ENCODE results near the gene CLDN16. TPM values are rescaled to one million over a fixed set of nuclear protein-coding genes. Genes with fewer than 3 reads are reported as not detected.

CLDN16 gene
- total RNA-seq, 2 experiments from 2014 or later = not detected

- H3K4me3 Mint-ChIP-seq = no peak overlapping the region
- no peak for TF ChIP-seq CTCF (IDR thresholded peaks at IDR 0.05)
- H3K9me3 Mint-ChIP-seq = peaks cover 2% of the 10 kb centered on the region
- CTCF ChIA-PET = no interaction called here
- ATAC-seq (ENCODE audit: poor library complexity) (no peak), DNase-seq (no peak)
- Histone ChIP-seq H3K4me3 (ENCODE audit: low read length) (no peak overlapping the region), H3K36me3 (ENCODE audit: insufficient read depth, low read length) (no peaks in the 10 kb centered on the region), H3K4me1 (ENCODE audit: insufficient read depth, low read length) (no peaks in the 10 kb centered on the region), H3K27ac (ENCODE audit: low read depth in 1 of 2, low read length in 2 of 2) (no peak overlapping the region), H3K9me3 (ENCODE audit: control insufficient read depth in 1 of 2, insufficient read depth in 1 of 2, low read length in 2 of 2) (no peaks in the 10 kb centered on the region), H3K27me3 (ENCODE audit: control insufficient read depth in 1 of 2, insufficient read depth in 2 of 2, low read length in 2 of 2) (peaks cover 0 to 4% of the 10 kb centered on the region in 2 experiments)
- POLR2A ChIA-PET = no interaction called here
- H3K27me3 Mint-ChIP-seq = peaks cover 27% of the 10 kb centered on the region
- H3K27ac Mint-ChIP-seq = no peak overlapping the region
- H3K36me3 Mint-ChIP-seq (ENCODE audit: low read depth) = no peaks in the 10 kb centered on the region
- no peaks in the 10 kb centered on the region for H3K4me1 Mint-ChIP-seq (ENCODE audit: low read depth)
- intact Hi-C loops (cut with DNase I, micrococcal nuclease) = no loop called here
These were observed 42.9 kb downstream of the CLDN16 start for GRCh38 chr3:190430906-190431305.

GRCh38 chr3:190432216-190432615, 44.3 kb downstream of the CLDN16 start:
- Histone ChIP-seq H3K36me3 (ENCODE audit: insufficient read depth, low read length) (no peaks in the 10 kb centered on the region), H3K9me3 (ENCODE audit: control insufficient read depth in 1 of 2, insufficient read depth in 1 of 2, low read length in 2 of 2) (no peaks in the 10 kb centered on the region), H3K27ac (ENCODE audit: low read depth in 1 of 2, low read length in 2 of 2) (no peak overlapping the region), H3K4me3 (ENCODE audit: low read length) (no peak overlapping the region), H3K4me1 (ENCODE audit: insufficient read depth, low read length) (no peaks in the 10 kb centered on the region), H3K27me3 (ENCODE audit: control insufficient read depth in 1 of 2, insufficient read depth in 2 of 2, low read length in 2 of 2) (peaks cover 0 to 4% of the 10 kb centered on the region in 2 experiments)
- no peak overlapping the region for H3K4me3 Mint-ChIP-seq
- peaks cover 2% of the 10 kb centered on the region for H3K9me3 Mint-ChIP-seq
- ChIA-PET CTCF (no interaction called here), POLR2A (no interaction called here)
- TF ChIP-seq CTCF (IDR thresholded peaks at IDR 0.05) = no peak
- intact Hi-C loops (cut with DNase I, micrococcal nuclease) = no loop called here
- ATAC-seq (ENCODE audit: poor library complexity) (no peak), DNase-seq (no peak)
- no peaks in the 10 kb centered on the region for H3K36me3 Mint-ChIP-seq (ENCODE audit: low read depth)
- no peaks in the 10 kb centered on the region for H3K4me1 Mint-ChIP-seq (ENCODE audit: low read depth)
- peaks cover 38% of the 10 kb centered on the region for H3K27me3 Mint-ChIP-seq
- no peak overlapping the region for H3K27ac Mint-ChIP-seq

GRCh38 chr3:190433626-190434025, 45.7 kb downstream of the CLDN16 start:
- intact Hi-C loops (cut with DNase I, micrococcal nuclease) = no loop called here
- no peak for DNase-seq
- no peak for ATAC-seq (ENCODE audit: poor library complexity)
- H3K36me3 Mint-ChIP-seq (ENCODE audit: low read depth) = no peaks in the 10 kb centered on the region
- H3K9me3 Mint-ChIP-seq = peaks cover 2% of the 10 kb centered on the region
- ChIA-PET CTCF (no interaction called here), POLR2A (no interaction called here)
- no peak for TF ChIP-seq CTCF (IDR thresholded peaks at IDR 0.05)
- peaks cover 39% of the 10 kb centered on the region for H3K27me3 Mint-ChIP-seq
- Histone ChIP-seq H3K4me1 (ENCODE audit: insufficient read depth, low read length) (no peaks in the 10 kb centered on the region), H3K4me3 (ENCODE audit: low read length) (no peak overlapping the region), H3K27me3 (ENCODE audit: control insufficient read depth in 1 of 2, insufficient read depth in 2 of 2, low read length in 2 of 2) (peaks cover 0 to 4% of the 10 kb centered on the region in 2 experiments), H3K36me3 (ENCODE audit: insufficient read depth, low read length) (no peaks in the 10 kb centered on the region), H3K27ac (ENCODE audit: low read depth in 1 of 2, low read length in 2 of 2) (no peak overlapping the region), H3K9me3 (ENCODE audit: control insufficient read depth in 1 of 2, insufficient read depth in 1 of 2, low read length in 2 of 2) (no peaks in the 10 kb centered on the region)
- no peak overlapping the region for H3K27ac Mint-ChIP-seq
- no peak overlapping the region for H3K4me3 Mint-ChIP-seq
- H3K4me1 Mint-ChIP-seq (ENCODE audit: low read depth) = no peaks in the 10 kb centered on the region
